GM20431 (cell line): ENCODE results near the gene STAT4.

Experiments used
- in situ Hi-C: fragments of 300-500 bp; cut with MseI, MboI; formaldehyde crosslinking; loops from one replicate; pipeline ENCODE4 v1.15.0; 2020; ENCODE audit warnings: low sequenced_read_pairs; ENCODE audit not compliant: unreplicated experiment

Gene STAT4

GRCh38 chr2:191025135-191025534, 125.7 kb downstream of the STAT4 start:
- in situ Hi-C loops: no loop called here

- in situ Hi-C loops: no loop called here
Measured at GRCh38 chr2:191023235-191023679, 127.5 kb downstream of the STAT4 start.

- in situ Hi-C loops: no loop called here
Measured at GRCh38 chr2:191020742-191021381, 129.9 kb downstream of the STAT4 start.

GRCh38 chr2:191020221-191020741, 130.5 kb downstream of the STAT4 start:
- in situ Hi-C loops: no loop called here

- in situ Hi-C loops: no loop called here
Measured at GRCh38 chr2:191019376-191019775, 131.4 kb downstream of the STAT4 start.

GRCh38 chr2:191018643-191019119, 132.1 kb downstream of the STAT4 start:
- in situ Hi-C loops: no loop called here

- in situ Hi-C loops: no loop called here
Measured at GRCh38 chr2:191018048-191018447, 132.7 kb downstream of the STAT4 start.

GRCh38 chr2:191015831-191016230, 135.0 kb downstream of the STAT4 start:
- in situ Hi-C loops: no loop called here

GRCh38 chr2:191015239-191015638, 135.6 kb downstream of the STAT4 start:
- in situ Hi-C loops: no loop called here

- in situ Hi-C loops: no loop called here
Measured at GRCh38 chr2:191014653-191015020, 136.2 kb downstream of the STAT4 start.

GRCh38 chr2:191013932-191014652, 136.7 kb downstream of the STAT4 start, which contains the start of gene STAT1:
Gene STAT1, minus strand, starts transcription at chr2:191014171. Its CDS starts 4,168 bp downstream, at chr2:191010003.
- in situ Hi-C loops: no loop called here

- in situ Hi-C loops: no loop called here
Measured at GRCh38 chr2:191013682-191013931, 137.2 kb downstream of the STAT4 start.

- in situ Hi-C loops: no loop called here
Measured at GRCh38 chr2:191012845-191013681, 137.7 kb downstream of the STAT4 start.

- in situ Hi-C loops: no loop called here
Measured at GRCh38 chr2:191012346-191012745, 138.4 kb downstream of the STAT4 start.

- in situ Hi-C loops: no loop called here
Measured at GRCh38 chr2:191010887-191011885, 139.6 kb downstream of the STAT4 start.

GRCh38 chr2:191009541-191010374, 141.0 kb downstream of the STAT4 start:
- in situ Hi-C loops: no loop called here

GRCh38 chr2:191008286-191008685, 142.5 kb downstream of the STAT4 start:
- in situ Hi-C loops: no loop called here

GRCh38 chr2:191006997-191007783, 143.6 kb downstream of the STAT4 start:
- in situ Hi-C loops: no loop called here
